ENCODE data around the gene FAM222A.

The FAM222A gene

DNA sequence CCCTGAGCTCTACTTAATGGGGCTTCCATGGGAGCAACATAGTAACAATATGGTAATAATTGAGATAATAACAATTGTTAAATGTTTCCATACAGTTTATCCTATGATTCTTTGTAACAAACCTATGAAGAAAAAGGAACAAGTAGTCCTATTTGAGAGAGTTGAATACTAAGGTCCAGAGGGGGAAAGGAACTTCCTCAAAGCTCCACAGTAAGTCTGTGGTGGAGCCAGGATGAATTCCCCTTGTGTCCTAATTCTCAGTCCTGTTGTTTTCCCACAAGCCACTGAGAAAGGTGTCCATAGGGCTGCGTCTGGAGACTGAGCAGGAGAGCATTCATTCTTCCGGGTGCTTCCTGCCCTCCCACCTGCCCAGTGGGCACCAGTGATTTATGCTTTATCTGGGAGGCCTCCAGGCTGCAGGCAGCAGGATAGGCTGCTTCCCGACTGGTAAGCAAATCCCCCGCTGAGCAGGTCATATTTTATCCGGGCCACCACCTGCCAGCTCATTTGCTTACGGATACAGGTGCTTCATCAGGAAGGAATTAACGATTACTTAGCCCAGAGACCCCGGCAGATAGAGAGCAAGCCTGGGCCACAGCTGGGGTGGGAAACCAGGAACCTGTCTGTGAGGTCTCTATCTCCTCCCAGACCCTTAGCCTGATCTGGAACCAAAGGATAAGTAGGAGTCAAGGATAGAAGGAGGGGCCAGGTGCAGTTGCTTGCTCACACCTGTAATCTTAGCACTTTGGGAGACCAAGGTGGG is 33.9 kb upstream of the FAM222A start:
- no peaks in the 10 kb centered on the region for H3K27me3 ChIP-seq (ENCODE audit: control insufficient read depth, insufficient read depth, low read length)
- H3K4me3 ChIP-seq (ENCODE audit: low read length): no peak overlapping the region
- H3K27ac ChIP-seq (ENCODE audit: low read length): no peak overlapping the region
- H3K4me1 ChIP-seq (ENCODE audit: control insufficient read depth, insufficient read depth, low read length): peaks cover 2% of the 10 kb centered on the region; the same call in 1 of the 2 replicates
- no peak for DNase-seq (ENCODE audit: low read depth, low spot score)
- H3K9me3 ChIP-seq (ENCODE audit: control insufficient read depth, insufficient read depth, low read length): no peaks in the 10 kb centered on the region
- no peaks in the 10 kb centered on the region for H3K36me3 ChIP-seq (ENCODE audit: control insufficient read depth, insufficient read depth, low read length)
- no CpG with 5 or more reads among the region's 8 CpGs for WGBS (ENCODE audit: insufficient coverage, insufficient read length)

DNA sequence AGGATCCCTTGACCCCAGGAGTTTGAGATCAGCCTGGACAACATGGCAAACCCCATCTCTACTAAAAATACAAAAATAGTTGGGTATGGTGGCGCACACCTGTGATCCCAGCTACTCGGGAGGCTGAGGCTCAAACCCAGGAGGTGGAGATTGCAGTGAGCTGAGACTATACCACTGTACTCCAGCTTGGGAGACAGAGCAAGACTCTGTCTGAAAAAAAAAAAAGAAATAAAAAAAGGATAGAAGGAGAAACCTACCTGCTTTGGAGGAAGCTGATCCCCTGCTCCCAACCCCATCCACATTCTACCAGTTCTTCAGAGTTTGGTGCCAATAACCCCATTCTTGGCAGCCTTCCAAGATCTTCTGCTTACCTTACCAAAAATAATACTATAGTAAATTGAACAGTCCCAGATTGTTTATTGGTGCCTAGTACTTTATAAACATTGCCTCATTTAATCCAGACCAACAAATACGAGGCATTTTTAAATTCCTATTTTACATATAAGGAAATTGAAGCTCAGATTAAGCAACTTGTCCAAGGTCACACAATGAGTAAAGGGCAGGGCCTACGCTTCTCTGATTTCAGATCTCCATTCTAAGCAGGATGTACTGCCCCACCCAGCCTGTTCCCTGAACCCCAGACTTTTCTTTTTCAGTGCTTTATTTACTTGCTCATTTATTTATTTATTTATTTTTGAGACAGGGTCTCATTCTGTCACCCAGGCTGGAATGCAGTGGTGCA is 33.2 kb upstream of the FAM222A start:
- Histone ChIP-seq H3K4me1 (ENCODE audit: control insufficient read depth, insufficient read depth, low read length) (peaks cover 2% of the 10 kb centered on the region; the same call in 1 of the 2 replicates), H3K27me3 (ENCODE audit: control insufficient read depth, insufficient read depth, low read length) (no peaks in the 10 kb centered on the region), H3K4me3 (ENCODE audit: low read length) (no peak overlapping the region), H3K9me3 (ENCODE audit: control insufficient read depth, insufficient read depth, low read length) (no peaks in the 10 kb centered on the region), H3K27ac (ENCODE audit: low read length) (no peak overlapping the region), H3K36me3 (ENCODE audit: control insufficient read depth, insufficient read depth, low read length) (no peaks in the 10 kb centered on the region)
- WGBS (ENCODE audit: insufficient coverage, insufficient read length): no CpG with 5 or more reads among the region's 4 CpGs
- DNase-seq (ENCODE audit: low read depth, low spot score): no peak

DNA sequence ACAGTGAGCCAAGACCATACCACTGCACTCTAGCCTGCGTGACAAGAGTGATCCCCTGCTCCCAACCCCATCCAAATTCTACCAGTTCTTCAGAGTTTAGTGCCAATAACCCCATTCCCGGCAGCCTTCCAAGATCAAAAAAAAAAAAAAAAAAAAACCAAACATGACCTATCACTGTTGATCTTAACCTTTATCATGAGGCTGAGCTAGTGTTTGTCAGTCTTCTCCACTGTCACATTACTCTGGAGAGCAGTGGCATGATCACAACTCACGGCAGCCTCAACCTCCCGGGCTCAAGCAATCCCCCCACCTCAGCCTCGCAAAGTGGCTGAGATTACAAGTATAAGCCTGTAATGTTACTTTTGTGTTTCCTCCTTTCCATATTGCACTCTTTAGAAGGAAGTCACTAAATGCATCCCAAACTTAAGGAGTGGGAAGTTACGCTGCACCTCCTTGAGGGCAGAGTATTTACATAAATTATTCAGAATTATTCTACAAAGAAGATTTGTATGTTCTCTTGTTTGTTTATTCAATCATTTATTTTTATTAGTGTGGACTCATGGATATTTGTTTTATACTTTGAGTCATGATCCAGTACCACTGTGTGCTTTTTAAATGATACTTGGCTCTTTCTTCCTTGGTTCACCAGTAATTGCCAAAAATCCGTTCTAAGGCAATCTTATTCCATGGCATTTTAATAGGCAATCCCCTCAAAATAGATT is 31.5 kb upstream of the FAM222A start:
- H3K4me1 ChIP-seq (ENCODE audit: control insufficient read depth, insufficient read depth, low read length): peaks cover 2% of the 10 kb centered on the region; the same call in 1 of the 2 replicates
- no peaks in the 10 kb centered on the region for H3K27me3 ChIP-seq (ENCODE audit: control insufficient read depth, insufficient read depth, low read length)
- H3K4me3 ChIP-seq (ENCODE audit: low read length): no peak overlapping the region
- no peaks in the 10 kb centered on the region for H3K9me3 ChIP-seq (ENCODE audit: control insufficient read depth, insufficient read depth, low read length)
- no CpG with 5 or more reads among the region's 7 CpGs for WGBS (ENCODE audit: insufficient coverage, insufficient read length)
- no peaks in the 10 kb centered on the region for H3K36me3 ChIP-seq (ENCODE audit: control insufficient read depth, insufficient read depth, low read length)
- H3K27ac ChIP-seq (ENCODE audit: low read length): no peak overlapping the region
- DNase-seq (ENCODE audit: low read depth, low spot score): no peak

DNA sequence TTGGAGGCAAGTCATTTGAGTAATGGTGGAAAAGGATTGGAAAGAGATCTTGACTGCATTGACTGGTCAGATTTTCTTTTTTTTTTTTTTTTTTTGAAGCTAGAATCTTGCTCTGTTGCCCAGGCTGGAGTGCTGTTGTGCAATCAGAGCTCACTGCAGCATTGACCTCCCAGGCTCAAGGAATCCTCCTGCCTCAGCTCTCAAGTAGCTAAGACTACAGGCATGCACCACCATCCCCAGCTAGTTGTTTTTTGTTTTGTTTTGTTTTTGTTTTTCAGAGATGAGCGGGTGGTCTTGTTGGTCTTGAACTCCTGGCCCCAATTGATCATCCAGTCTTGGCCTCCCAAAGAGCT is 30.9 kb upstream of the FAM222A start:
- WGBS (ENCODE audit: insufficient coverage, insufficient read length): no CpG with 5 or more reads among the region's 1 CpG
- Histone ChIP-seq H3K4me3 (ENCODE audit: low read length) (no peak overlapping the region), H3K36me3 (ENCODE audit: control insufficient read depth, insufficient read depth, low read length) (no peaks in the 10 kb centered on the region)

DNA sequence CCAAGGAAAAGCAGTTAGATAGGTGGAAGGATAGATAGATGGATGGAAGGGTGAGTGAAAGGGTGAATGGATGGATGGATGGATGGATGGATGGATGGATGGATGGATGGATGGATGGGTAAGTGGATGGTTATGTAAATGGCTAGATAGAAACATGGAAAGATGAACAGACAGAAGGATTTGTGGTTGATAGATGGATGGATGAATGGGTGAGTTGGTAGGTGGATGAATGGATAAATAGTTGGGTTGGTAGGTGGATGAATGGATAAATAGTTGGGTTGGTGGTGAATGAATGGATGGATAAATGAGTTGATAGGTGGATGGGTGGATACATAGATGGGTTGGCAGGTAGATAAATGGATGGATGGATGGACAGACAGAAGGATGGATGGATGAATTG is 30.3 kb upstream of the FAM222A start:
- DNase-seq (ENCODE audit: low read depth, low spot score): no peak
- H3K27ac ChIP-seq (ENCODE audit: low read length): no peak overlapping the region
- H3K27me3 ChIP-seq (ENCODE audit: control insufficient read depth, insufficient read depth, low read length): no peaks in the 10 kb centered on the region
- H3K9me3 ChIP-seq (ENCODE audit: control insufficient read depth, insufficient read depth, low read length): no peaks in the 10 kb centered on the region
- no peaks in the 10 kb centered on the region for H3K36me3 ChIP-seq (ENCODE audit: control insufficient read depth, insufficient read depth, low read length)
- peaks cover 2% of the 10 kb centered on the region; the same call in 1 of the 2 replicates for H3K4me1 ChIP-seq (ENCODE audit: control insufficient read depth, insufficient read depth, low read length)
- no peak overlapping the region for H3K4me3 ChIP-seq (ENCODE audit: low read length)

More for the DNA sequence above, 30.9 kb upstream of the FAM222A start:
- no peak overlapping the region for H3K27ac ChIP-seq (ENCODE audit: low read length)
- H3K9me3 ChIP-seq (ENCODE audit: control insufficient read depth, insufficient read depth, low read length): no peaks in the 10 kb centered on the region
- DNase-seq (ENCODE audit: low read depth, low spot score): no peak
- no peaks in the 10 kb centered on the region for H3K27me3 ChIP-seq (ENCODE audit: control insufficient read depth, insufficient read depth, low read length)
- H3K4me1 ChIP-seq (ENCODE audit: control insufficient read depth, insufficient read depth, low read length): peaks cover 2% of the 10 kb centered on the region; the same call in 1 of the 2 replicates

DNA sequence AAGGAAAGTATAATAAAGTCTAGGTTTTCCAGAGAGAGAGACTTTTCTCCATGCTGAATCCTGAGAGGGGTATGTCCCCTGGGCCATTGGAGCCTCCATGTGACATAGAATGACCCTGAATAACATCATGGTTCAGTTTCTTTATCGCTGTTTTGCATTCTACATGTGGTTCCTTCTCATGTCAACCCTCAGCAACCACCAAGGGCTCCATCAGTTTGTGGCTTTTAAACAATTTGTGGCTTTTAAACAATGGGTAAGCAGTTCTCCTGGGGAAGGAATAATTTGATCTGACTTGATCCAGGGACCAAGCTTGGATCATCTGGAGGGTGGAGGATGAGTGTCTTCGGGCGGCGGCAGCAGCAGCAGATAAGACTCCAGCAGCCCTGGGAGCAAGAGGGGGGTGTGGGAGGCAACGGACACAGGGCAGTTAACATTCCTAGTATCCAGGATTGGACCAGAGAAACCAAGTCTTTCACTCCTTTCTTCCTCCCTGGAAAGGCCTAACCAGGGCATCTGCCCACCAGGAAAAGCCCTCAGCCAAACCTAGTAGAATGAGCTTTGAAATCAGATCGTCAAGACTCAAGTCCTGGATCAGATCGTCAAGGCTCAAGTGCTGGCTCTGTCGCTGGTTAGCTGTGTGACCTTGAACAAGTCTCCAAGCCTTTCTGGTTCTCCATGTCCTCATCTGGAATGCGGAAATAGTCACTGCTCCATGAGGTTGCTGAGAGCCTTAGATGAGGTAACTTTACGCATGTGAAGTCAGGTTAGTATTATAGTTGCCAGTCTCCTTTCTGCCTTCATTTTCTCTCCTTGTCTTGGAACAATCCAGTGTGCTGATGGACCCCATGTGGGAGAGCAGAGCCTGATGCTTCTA is 27.8 kb upstream of the FAM222A start:
- no peak overlapping the region for H3K4me3 ChIP-seq (ENCODE audit: low read length)
- no peak for DNase-seq (ENCODE audit: low read depth, low spot score)
- H3K36me3 ChIP-seq (ENCODE audit: control insufficient read depth, insufficient read depth, low read length): no peaks in the 10 kb centered on the region
- H3K27me3 ChIP-seq (ENCODE audit: control insufficient read depth, insufficient read depth, low read length): no peaks in the 10 kb centered on the region
- no peaks in the 10 kb centered on the region for H3K9me3 ChIP-seq (ENCODE audit: control insufficient read depth, insufficient read depth, low read length)
- no CpG with 5 or more reads among the region's 10 CpGs for WGBS (ENCODE audit: insufficient coverage, insufficient read length)
- H3K27ac ChIP-seq (ENCODE audit: low read length): no peak overlapping the region
- no peaks in the 10 kb centered on the region for H3K4me1 ChIP-seq (ENCODE audit: control insufficient read depth, insufficient read depth, low read length)

DNA sequence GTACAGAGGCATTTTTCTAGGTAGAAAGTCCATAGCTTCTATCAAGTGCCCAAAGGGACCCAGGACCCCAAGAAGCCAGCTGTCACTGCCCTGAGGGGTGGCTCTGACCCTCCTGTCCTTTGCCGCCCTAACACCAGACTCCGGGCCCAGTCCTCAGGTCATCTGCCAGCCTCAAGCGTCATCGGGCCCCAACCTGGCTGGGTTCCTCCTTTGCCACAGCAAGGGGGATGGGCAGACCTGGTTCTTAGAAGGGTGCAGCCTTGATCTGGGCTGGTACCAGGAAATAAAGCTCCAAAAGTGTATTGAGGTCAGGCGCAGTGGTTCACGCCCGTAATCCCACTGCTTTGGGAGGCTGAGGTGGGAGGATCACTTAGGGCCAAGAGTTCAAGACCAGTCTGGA is 27.1 kb upstream of the FAM222A start:
- Histone ChIP-seq H3K27me3 (ENCODE audit: control insufficient read depth, insufficient read depth, low read length) (no peaks in the 10 kb centered on the region), H3K4me1 (ENCODE audit: control insufficient read depth, insufficient read depth, low read length) (no peaks in the 10 kb centered on the region), H3K36me3 (ENCODE audit: control insufficient read depth, insufficient read depth, low read length) (no peaks in the 10 kb centered on the region), H3K27ac (ENCODE audit: low read length) (no peak overlapping the region), H3K4me3 (ENCODE audit: low read length) (no peak overlapping the region), H3K9me3 (ENCODE audit: control insufficient read depth, insufficient read depth, low read length) (no peaks in the 10 kb centered on the region)
- no peak for DNase-seq (ENCODE audit: low read depth, low spot score)
- no CpG with 5 or more reads among the region's 7 CpGs for WGBS (ENCODE audit: insufficient coverage, insufficient read length)

DNA sequence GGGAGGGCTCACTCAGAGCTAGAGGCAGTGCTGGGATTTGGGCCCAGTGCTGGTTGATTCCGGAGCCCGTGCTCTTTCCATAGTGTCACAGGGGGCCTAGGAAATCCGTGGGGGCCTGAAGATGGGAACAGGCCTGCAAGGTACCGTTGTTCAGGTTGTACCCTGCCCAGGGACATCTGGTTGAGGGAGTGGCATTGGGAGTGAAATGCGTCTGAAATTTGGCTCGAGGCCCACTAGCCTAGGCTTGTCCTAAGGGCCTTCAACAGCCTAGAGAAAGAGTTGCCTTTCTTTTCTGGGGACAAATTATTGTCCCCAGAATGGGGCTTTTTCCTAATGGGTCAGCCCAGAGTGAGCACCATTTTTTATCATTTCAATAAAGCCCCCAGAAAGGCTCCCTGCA is 26.4 kb upstream of the FAM222A start:
- Histone ChIP-seq H3K4me3 (ENCODE audit: low read length) (no peak overlapping the region), H3K4me1 (ENCODE audit: control insufficient read depth, insufficient read depth, low read length) (no peaks in the 10 kb centered on the region), H3K36me3 (ENCODE audit: control insufficient read depth, insufficient read depth, low read length) (no peaks in the 10 kb centered on the region), H3K27ac (ENCODE audit: low read length) (no peak overlapping the region), H3K9me3 (ENCODE audit: control insufficient read depth, insufficient read depth, low read length) (no peaks in the 10 kb centered on the region), H3K27me3 (ENCODE audit: control insufficient read depth, insufficient read depth, low read length) (no peaks in the 10 kb centered on the region)
- DNase-seq (ENCODE audit: low read depth, low spot score): no peak
- WGBS (ENCODE audit: insufficient coverage, insufficient read length): no CpG with 5 or more reads among the region's 6 CpGs

DNA sequence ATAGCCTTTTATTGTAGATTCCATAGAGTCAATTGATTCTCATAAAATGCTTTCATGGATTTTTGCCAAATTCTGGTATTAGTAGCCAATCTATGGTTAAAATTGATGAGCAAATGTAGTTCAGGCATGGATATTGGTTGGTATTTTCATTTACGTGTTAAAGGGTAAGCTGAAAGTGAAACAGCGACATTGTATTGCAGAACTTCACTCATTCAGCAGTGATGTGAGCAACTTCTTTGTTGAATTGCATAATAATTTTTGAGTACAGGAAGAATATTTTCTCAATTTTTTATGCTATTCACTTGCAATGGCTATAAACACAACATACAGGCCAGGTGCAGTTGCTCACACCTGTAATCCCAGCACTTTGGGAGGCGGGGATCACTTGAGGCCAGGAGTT is 24.2 kb upstream of the FAM222A start:
- Histone ChIP-seq H3K27ac (ENCODE audit: low read length) (no peak overlapping the region), H3K4me1 (ENCODE audit: control insufficient read depth, insufficient read depth, low read length) (no peaks in the 10 kb centered on the region), H3K9me3 (ENCODE audit: control insufficient read depth, insufficient read depth, low read length) (no peaks in the 10 kb centered on the region), H3K4me3 (ENCODE audit: low read length) (no peak overlapping the region), H3K36me3 (ENCODE audit: control insufficient read depth, insufficient read depth, low read length) (no peaks in the 10 kb centered on the region), H3K27me3 (ENCODE audit: control insufficient read depth, insufficient read depth, low read length) (no peaks in the 10 kb centered on the region)
- DNase-seq (ENCODE audit: low read depth, low spot score): no peak
- no CpG with 5 or more reads among the region's 3 CpGs for WGBS (ENCODE audit: insufficient coverage, insufficient read length)

DNA sequence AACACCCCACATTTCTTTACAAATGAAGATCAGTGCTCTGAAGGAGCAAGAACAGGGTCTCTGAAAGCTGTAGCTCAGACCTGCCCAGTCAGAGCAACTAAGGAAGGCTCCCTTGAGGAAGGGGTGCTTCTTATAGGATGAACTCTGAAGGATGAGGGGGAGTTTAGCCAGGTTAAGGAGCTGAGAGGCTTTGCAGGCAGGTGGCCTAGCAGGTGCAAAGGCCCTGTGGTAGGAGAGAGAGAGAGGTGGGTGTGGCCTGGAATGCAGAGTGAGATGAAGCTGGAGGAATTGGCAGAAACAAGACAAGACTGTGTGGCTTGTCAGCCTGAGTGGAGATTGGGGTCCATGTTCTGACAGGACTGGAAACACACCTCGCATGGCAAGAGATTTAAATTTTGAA is 20.5 kb upstream of the FAM222A start:
- no peak overlapping the region for H3K27ac ChIP-seq (ENCODE audit: low read length)

More for the DNA sequence above, 20.5 kb upstream of the FAM222A start:
- Histone ChIP-seq H3K4me3 (ENCODE audit: low read length) (no peak overlapping the region), H3K36me3 (ENCODE audit: control insufficient read depth, insufficient read depth, low read length) (no peaks in the 10 kb centered on the region), H3K9me3 (ENCODE audit: control insufficient read depth, insufficient read depth, low read length) (no peaks in the 10 kb centered on the region), H3K4me1 (ENCODE audit: control insufficient read depth, insufficient read depth, low read length) (no peaks in the 10 kb centered on the region), H3K27me3 (ENCODE audit: control insufficient read depth, insufficient read depth, low read length) (no peaks in the 10 kb centered on the region)
- WGBS (ENCODE audit: insufficient coverage, insufficient read length): no CpG with 5 or more reads among the region's 1 CpG
- DNase-seq (ENCODE audit: low read depth, low spot score): no peak
